ENCODE results near the gene CLCA4.

The CLCA4 gene

GRCh38 chr1:86546787-86547221 lies at the start of gene CLCA4:
Gene CLCA4 (plus strand): TSS chr1:86547078. CDS start chr1:86547120, 42 bp downstream.
- no peak for DNase-seq

- DNase-seq = no peak
Measured at GRCh38 chr1:86498281-86498680, 48.6 kb upstream of the CLCA4 start.

- DNase-seq = peak in 1 of 2 experiments; percentile 62
Measured at GRCh38 chr1:86499987-86500593, 46.8 kb upstream of the CLCA4 start.

GRCh38 chr1:86500714-86501113 lies 46.2 kb upstream of the CLCA4 start:
- DNase-seq = no peak

- peak in 1 of 2 experiments; percentile 57 for DNase-seq
Measured at GRCh38 chr1:86502125-86502646, 44.7 kb upstream of the CLCA4 start.

- DNase-seq = peak; percentile 21 to 75
Measured at GRCh38 chr1:86502721-86503405, 44.0 kb upstream of the CLCA4 start.

GRCh38 chr1:86503406-86504136 lies 43.3 kb upstream of the CLCA4 start:
- DNase-seq = peak; percentile 69 to 80

- DNase-seq = peak; percentile 21 to 63
Measured at GRCh38 chr1:86504137-86504479, 42.8 kb upstream of the CLCA4 start.

- DNase-seq = no peak
Measured at GRCh38 chr1:86504895-86505563, 41.8 kb upstream of the CLCA4 start.

GRCh38 chr1:86505564-86505902 lies 41.3 kb upstream of the CLCA4 start:
- no peak for DNase-seq

- peak in 1 of 2 experiments; percentile 30 for DNase-seq
Measured at GRCh38 chr1:86507935-86508582, 38.8 kb upstream of the CLCA4 start.

GRCh38 chr1:86508583-86508969 lies 38.3 kb upstream of the CLCA4 start:
- no peak for DNase-seq

- peak in 1 of 2 experiments; percentile 41 for DNase-seq
Measured at GRCh38 chr1:86515597-86515996, 31.3 kb upstream of the CLCA4 start.

GRCh38 chr1:86516335-86516734 lies 30.5 kb upstream of the CLCA4 start:
- DNase-seq = no peak

GRCh38 chr1:86517336-86517735 lies 29.5 kb upstream of the CLCA4 start:
- DNase-seq = no peak

- DNase-seq = no peak
Measured at GRCh38 chr1:86520789-86521521, 25.9 kb upstream of the CLCA4 start.

- no peak for DNase-seq
Measured at GRCh38 chr1:86521522-86521891, 25.4 kb upstream of the CLCA4 start.

- DNase-seq = no peak
Measured at GRCh38 chr1:86522240-86522639, 24.6 kb upstream of the CLCA4 start.

- DNase-seq = no peak
Measured at GRCh38 chr1:86523670-86524354, 23.1 kb upstream of the CLCA4 start.

GRCh38 chr1:86527306-86527705 lies 19.6 kb upstream of the CLCA4 start:
- no peak for DNase-seq

- DNase-seq = no peak
Measured at GRCh38 chr1:86530211-86530845, 16.6 kb upstream of the CLCA4 start.

Data from NCI-H524 (cell line).